PC-3 (cell line): ENCODE results near the gene TSHZ2.

ENCODE experiments used
- EZH2 ChIP-seq: fragments of 300-600 bp; sonication (generic); IDR thresholded peaks from one replicate; pipeline ENCODE4 v1.6.1; 2017; ENCODE audit warnings: antibody characterized with exemption, mild to moderate bottlenecking, low read length; ENCODE audit not compliant: unreplicated experiment
- EZH2phosphoT487 ChIP-seq: fragments of 300-600 bp; sonication (generic); IDR thresholded peaks from 2 replicates; pipeline ENCODE4 v1.6.1; 2018; ENCODE audit warnings: mild to moderate bottlenecking, antibody characterized with exemption, low read length, borderline replicate concordance
- TF ChIP-seq, protein P1 (sequence below): fragments of 300-600 bp; sonication (generic); conservative IDR thresholded peaks from 2 replicates; pipeline ENCODE4 v1.5.1; 2017; ENCODE audit warnings: antibody characterized with exemption, low read depth, mild to moderate bottlenecking, low read length

DNA sequence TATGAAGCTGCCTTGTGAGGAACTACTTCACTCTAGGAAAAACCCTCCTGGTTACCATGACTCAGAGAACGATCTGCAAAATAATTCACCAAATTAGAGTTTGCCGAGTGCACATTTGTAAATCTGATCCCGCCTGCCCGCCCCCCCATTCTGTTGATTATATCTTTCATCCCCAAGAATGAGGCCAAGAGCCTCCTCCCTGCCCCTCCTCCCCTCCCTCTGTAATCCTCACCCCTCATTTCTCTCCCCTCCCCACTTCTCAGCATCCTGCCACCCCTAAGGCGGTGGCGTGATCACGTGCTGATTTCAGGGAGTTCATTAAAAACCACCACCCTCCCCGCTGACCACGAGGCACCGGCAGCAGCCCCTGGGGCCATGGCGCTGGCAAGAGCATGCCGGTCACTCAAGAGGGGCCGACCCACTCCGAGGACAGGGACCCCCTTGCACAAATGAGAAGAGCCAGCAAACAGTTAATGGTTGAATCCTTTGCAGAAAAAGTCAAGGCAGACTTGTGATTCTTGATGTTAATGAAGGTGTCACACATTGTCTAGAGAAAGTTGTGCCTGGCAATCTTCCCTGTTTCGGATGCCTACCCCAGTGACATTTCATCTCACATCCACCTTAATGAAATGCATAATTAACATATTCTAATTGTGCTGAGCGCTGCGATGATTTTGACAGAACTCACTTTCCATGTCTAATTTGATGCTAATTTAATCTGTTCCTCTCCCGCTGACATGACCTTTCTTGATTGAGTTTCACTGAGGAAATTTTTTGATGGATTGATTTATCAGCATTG lies 373.6 kb downstream of the TSHZ2 start:
- TF ChIP-seq, protein P1, sequence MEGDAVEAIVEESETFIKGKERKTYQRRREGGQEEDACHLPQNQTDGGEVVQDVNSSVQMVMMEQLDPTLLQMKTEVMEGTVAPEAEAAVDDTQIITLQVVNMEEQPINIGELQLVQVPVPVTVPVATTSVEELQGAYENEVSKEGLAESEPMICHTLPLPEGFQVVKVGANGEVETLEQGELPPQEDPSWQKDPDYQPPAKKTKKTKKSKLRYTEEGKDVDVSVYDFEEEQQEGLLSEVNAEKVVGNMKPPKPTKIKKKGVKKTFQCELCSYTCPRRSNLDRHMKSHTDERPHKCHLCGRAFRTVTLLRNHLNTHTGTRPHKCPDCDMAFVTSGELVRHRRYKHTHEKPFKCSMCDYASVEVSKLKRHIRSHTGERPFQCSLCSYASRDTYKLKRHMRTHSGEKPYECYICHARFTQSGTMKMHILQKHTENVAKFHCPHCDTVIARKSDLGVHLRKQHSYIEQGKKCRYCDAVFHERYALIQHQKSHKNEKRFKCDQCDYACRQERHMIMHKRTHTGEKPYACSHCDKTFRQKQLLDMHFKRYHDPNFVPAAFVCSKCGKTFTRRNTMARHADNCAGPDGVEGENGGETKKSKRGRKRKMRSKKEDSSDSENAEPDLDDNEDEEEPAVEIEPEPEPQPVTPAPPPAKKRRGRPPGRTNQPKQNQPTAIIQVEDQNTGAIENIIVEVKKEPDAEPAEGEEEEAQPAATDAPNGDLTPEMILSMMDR: no peak
- TF ChIP-seq EZH2 (no peak), EZH2phosphoT487 (no peak)
